Right ventricle myocardium superior (tissue), 1 donor: Measurements from ENCODE around the gene MZT2A. TPM values are rescaled to one million over a fixed set of nuclear protein-coding genes. Genes with fewer than 3 reads are reported as not detected.

ENCODE experiments used
- microRNA-seq: library from miRNA; unstranded; fragments of <30 nt; microRNA quantifications from one replicate; pipeline ENCODE4 v1.2.0, GENCODE V29; 2020
- total RNA-seq: library from RNA; stranded (reverse); fragmentation: NEBNext Ultra II Directional; extraction: Animal tissue kit (Norgen Biotek cat#: 25700); gene quantifications from one replicate; pipeline ENCODE4 v1.2.1, GENCODE V29; 2021
- donor health status: DM: no; HTN: yes; CAD: no; lungs with severe emphysema.

The MZT2A gene
- total RNA-seq, 1 donor from 2014 or later, result 337 TPM

Small RNA genes lying within 50 kb of the gene (microRNA-seq; reads per million reads assigned to microRNA genes)
- gene MIR4784, result not detected

Other genes starting within 250 kb of the MZT2A start
- not detected for gene RAB6D, start 128.2 kb downstream of the MZT2A start, total RNA-seq
- gene TUBA3D, start 16.3 kb downstream of the MZT2A start, total RNA-seq, result 113 TPM
- 0.35 TPM for gene CCDC74A, start 35.5 kb upstream of the MZT2A start, total RNA-seq